Stimulated activated CD4-positive, alpha-beta T cell treated with anti-CD3 and anti-CD28 coated beads, Interleukin-15, amount 100 ng/mL, for 1 hour (primary cell): ENCODE measurements around the gene RFNG.

Experiments used
- DNase-seq, 2 donors: peaks; one replicate each; pipeline ENCODE4 v3.0.0-alpha.2; 2020; ENCODE audit warnings: low read depth in 1 of 2, low spot score in 1 of 2

RFNG gene

DNA sequence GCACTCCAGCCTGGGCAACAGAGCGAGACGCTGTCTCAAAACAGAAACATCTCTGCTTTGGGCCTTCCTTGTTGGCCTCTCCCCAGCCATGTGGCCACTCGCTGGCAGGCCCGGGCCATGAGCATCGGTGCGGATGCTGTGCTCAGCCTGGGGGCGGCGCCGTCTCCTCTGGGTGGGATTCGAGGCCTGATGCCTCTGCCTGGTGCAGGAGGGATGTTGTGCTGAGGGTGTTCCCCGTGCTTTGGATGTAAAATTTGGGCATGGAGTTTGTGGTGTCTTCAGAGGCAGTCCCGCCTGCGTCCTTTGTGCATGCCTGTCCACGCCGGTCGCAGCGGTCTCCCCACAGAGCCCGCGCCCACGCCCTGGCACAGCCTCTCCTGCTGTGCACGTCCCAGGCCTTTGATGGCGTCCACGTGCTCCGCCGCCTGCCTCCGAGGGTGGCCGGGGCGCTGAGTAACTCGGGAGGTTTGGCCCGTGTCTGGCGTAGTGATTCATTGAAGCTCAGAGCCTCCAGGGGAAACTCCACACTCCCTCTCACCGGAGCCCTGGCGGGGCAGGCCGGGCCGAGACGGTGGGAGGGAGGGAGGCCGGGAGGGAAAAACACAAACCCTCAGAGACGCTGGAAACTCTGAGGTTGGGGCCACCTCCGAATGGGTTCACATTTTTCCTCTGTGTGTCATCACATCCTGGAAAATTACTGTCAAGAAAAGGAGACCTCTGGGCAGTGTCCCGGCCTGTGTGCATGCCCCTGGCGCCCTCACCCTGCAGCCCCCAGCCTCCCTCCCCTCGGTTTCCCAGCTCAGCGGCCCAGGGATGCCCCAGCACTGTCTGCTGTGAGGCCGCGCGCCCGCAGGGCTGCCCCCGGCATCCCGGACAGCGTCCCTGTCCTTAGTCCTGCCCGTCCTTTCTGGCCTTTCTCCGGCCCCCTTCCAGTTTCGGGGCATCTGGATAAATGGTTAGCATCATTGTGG lies 47.9 kb downstream of the RFNG start:
- DNase-seq: no peak

DNA sequence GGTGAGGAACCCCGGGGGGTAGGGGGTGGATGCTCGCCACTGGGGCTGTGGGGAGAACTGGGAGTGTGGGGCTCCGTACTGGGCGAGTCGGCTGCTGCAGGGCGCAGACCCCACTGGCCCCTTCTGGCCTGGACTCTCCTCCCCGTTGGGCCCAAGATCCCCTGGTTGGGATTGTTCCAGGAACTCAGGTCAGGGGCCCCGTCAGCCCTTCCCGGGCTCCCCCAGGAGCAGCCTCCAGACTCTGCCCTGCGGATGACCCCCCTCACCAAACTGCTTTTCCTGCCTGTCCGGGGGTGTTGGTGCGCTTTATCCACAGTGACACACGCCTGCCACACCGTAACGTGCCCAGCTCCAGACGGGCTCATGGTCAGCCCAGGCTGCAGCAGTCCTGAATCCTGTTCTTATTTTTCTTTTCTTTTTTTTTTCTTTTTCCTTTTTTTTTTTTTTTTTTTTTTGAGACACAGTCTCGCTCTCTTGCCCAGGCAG lies 50.0 kb downstream of the RFNG start:
- DNase-seq: no peak

DNA sequence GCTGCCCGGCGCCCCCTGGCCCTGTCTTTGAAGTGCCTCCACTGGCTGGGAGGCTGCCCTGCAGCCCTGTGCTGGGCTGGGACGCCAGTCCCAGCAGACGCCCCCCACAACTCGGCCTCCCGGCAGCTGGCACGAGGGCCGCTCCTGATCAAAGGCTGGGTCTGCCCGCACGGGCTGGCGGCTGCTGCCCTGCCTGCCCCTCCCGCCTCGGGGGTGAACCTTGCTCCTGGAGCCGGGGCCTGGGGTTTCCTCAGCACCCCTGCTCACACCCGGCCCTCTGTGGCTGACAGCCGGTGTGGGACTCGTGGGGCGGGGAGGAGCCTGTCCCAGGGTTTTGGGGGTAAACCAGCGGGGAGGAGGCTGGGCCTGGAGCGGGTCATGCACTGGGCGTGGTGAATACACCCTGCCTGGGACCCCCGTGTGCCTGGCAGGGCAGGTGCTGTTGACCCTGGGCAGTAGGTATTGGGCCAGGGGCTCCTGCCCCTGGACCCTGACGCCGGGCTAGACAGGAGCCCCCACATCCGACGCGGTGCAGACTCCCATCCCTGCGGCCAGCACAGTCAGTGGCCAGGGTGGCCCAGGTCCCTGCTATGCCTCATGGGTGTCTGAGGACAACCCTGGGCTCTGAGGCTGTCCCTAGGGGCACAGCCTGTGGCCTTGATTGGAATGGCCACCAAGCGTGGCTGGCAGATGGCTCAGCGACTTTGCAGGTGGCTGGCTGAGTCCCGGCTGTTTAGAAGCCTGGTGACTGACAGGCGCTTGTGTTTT lies 50.6 kb downstream of the RFNG start:
- DNase-seq: no peak

DNA sequence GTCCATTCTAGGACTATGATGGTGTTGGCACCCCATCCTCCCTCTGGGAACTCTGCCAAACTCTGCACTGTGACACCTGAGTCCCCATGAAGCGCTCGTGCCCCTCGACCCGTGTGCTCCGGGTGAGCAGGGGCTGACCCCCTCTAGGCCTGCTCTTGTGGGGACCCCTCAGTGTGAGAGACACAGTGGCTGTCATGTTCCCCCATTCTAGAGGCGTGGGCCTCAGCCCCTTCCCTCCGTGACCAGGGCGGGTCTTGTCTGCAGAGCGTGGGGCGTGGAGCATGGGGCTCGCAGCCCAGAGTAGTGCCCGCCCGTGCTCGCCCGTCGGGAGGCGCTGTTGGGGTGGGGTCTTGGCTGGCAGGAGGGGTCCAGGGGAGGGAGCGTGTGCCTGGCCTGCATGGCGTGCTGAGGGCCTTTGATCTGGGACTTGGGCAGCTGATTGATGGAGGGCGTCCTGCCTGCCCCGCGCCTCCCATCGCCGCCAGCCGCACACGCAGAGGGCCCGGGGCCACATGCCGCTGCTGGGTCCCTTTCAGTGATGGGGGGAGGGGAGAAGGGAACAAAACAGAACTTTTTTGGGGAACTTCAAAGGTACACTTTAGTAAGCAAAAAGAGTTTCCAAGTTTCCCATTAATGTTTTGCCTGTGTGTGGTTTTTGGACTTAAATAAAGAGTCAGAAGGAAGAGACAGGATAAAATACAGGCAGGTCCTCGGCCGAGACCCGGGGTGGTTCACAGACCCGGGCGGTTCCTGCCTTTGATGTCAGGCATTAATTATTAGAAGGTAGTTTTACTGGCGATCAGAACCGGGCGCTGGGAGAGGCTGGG lies 51.4 kb downstream of the RFNG start:
- DNase-seq: no peak

DNA sequence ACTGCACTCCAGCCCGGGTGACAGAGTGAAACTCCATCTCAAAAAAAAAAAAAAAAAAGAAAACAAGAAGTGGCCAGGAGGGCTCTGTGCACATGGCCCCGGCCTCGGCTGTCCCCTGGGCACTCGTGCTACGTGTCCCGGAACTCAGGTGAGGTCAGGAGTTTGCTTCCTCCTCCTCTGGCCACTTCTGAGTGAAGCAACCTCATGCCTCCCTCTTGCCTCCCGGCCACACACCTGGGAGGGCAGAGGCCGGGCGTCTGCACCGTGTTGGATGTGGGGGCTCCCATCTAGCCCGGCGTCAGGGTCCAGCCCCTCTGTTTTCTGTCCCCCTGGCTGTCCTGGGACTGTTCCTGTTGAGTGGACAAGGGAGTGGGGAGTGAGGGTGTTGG lies 52.0 kb downstream of the RFNG start:
- DNase-seq: no peak

DNA sequence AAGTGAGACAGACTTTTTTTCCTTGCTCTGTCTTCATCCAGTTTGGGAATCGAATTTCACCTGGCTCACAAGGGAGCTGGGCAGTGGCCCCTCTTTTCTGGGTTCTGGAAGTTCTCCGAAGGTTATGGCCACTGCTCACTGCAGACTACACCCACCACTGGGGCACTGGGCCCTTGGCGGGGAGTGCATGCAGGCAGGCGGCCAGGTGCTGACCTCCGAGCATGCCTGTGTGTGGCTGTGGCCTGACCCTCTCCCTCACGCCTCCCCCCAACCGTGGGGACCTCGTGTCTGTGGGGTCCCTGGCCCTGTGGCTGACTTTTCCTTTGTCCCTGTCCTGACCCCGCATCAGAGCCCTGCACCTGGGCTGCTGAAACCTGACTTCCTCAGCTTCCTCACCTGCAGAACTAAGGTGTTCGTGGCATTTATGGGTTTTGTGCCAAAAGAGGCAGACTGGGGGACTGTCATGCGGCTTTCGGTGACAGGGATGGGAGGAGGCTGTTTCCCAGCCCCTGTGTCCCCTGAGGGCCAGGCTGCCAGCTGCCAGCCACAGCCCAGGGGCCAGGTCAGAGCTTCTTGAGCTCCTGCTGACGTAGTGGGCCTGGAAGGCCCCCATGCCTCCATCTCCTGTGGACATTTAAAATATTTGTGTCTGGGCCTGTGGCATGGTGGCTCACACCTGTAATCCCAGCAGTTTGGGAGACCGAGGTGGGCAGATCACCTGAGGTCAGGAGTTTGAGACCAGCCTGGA lies 52.7 kb downstream of the RFNG start:
- DNase-seq: no peak

DNA sequence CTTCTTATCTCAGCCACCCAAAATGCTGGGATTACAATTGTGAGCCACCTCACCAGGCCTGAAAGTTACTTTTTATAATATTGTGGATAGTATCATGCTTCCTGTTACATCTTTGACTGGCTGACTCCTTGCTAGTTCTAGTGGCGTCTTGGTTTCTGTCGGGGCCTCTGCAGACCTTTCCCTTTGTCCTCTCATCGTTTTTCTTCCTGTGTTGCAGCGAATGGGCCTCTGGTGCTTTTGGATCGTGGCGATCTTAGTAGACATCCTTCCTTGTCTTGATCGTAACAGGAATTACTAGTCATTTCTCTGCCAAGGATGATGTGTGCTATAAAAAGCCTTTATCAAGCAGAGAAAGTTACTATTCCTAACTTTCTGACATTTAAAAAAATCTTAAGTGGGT lies 53.4 kb downstream of the RFNG start:
- DNase-seq: no peak
